ENCODE data around the gene OR5K2.

GRCh38 chr3:98541695-98542094, 44.2 kb downstream of the OR5K2 start:
- TF ChIP-seq CTCF (IDR thresholded peaks at IDR 0.05) (no peak), EZH2 (IDR thresholded peaks at IDR 0.05; ENCODE audit: borderline replicate concordance, insufficient read depth, low read depth, low read length, poor library complexity, severe bottlenecking) (no peak)

All from B cell (primary cell).